HepG2 (cell line): ENCODE measurements around the gene PLK3. TPM values are rescaled to one million over a fixed set of nuclear protein-coding genes. Genes with fewer than 3 reads are reported as not detected.

Source experiments
- AKAP8 ChIP-seq: sonication (generic); formaldehyde crosslinking; IDR thresholded peaks from 2 replicates; pipeline ENCODE4 v1.5.1; 2020; ENCODE audit warnings: mild to moderate bottlenecking, missing genetic modification reagents
- CHD2 ChIP-seq: IDR thresholded peaks from 2 replicates; pipeline ENCODE4 v1.6.1; 2011; ENCODE audit warnings: low read depth, low read length, improper control_type of control experiment
- HNRNPK ChIP-seq: fragments of 200-400 bp; formaldehyde crosslinking; IDR thresholded peaks from 2 replicates; pipeline ENCODE4 v1.6.1; 2018; ENCODE audit warnings: low read length, low read depth, moderate library complexity, mild to moderate bottlenecking; ENCODE audit not compliant: poor library complexity, severe bottlenecking
- IKZF4 ChIP-seq: sonication (generic); formaldehyde crosslinking; IDR thresholded peaks from 2 replicates; pipeline ENCODE4 v1.5.1; 2020; ENCODE audit warnings: borderline replicate concordance, mild to moderate bottlenecking, low read depth, missing genetic modification reagents; ENCODE audit errors: not compliant biosample characterization
- KMT2A ChIP-seq: sonication (generic); formaldehyde crosslinking; IDR thresholded peaks from 2 replicates; pipeline ENCODE4 v1.4.0; 2020; ENCODE audit warnings: missing genetic modification reagents
- REL ChIP-seq: sonication (generic); formaldehyde crosslinking; conservative IDR thresholded peaks from 2 replicates; pipeline ENCODE4 v1.8.0; 2022; ENCODE audit warnings: mild to moderate bottlenecking, missing genetic modification reagents, moderate library complexity
- SMYD3 ChIP-seq: sonication (generic); formaldehyde crosslinking; IDR thresholded peaks from 2 replicates; pipeline ENCODE4 v1.8.1; 2023; ENCODE audit warnings: mild to moderate bottlenecking, missing genetic modification reagents
- SRSF4 ChIP-seq: fragments of 200-400 bp; formaldehyde crosslinking; IDR thresholded peaks from one replicate; pipeline ENCODE4 v1.6.1; 2018; ENCODE audit warnings: mild to moderate bottlenecking, low read depth, low read length, moderate library complexity; ENCODE audit not compliant: poor library complexity, severe bottlenecking
- YEATS2 ChIP-seq: sonication (generic); formaldehyde crosslinking; IDR thresholded peaks from 2 replicates; pipeline ENCODE4 v1.4.0; 2020; ENCODE audit warnings: missing genetic modification reagents, borderline replicate concordance
- ZC3H4 ChIP-seq: sonication (generic); formaldehyde crosslinking; IDR thresholded peaks from 2 replicates; pipeline ENCODE4 v1.4.0; 2020; ENCODE audit warnings: missing genetic modification reagents, borderline replicate concordance
- ZNF232 ChIP-seq: sonication (generic); formaldehyde crosslinking; IDR thresholded peaks from 2 replicates; pipeline ENCODE4 v1.4.0; 2020; ENCODE audit warnings: missing genetic modification reagents, borderline replicate concordance
- ZNF274 ChIP-seq: sonication (generic); formaldehyde crosslinking; IDR thresholded peaks from 2 replicates; pipeline ENCODE4 v1.5.1; 2020; ENCODE audit warnings: mild to moderate bottlenecking, missing genetic modification reagents
- ZNF577 ChIP-seq: sonication (generic); formaldehyde crosslinking; IDR thresholded peaks from 2 replicates; pipeline ENCODE4 v1.4.0; 2020; ENCODE audit warnings: mild to moderate bottlenecking, low read depth, missing genetic modification reagents, borderline replicate concordance
- ZNF7 ChIP-seq: IDR thresholded peaks from 2 replicates; pipeline ENCODE4 v1.6.1; 2016; ENCODE audit warnings: missing biosample characterization, missing genetic modification reagents
- ZZZ3 ChIP-seq: sonication (generic); formaldehyde crosslinking; IDR thresholded peaks from 2 replicates; pipeline ENCODE4 v1.4.0; 2020; ENCODE audit warnings: missing genetic modification reagents, mild to moderate bottlenecking, borderline replicate concordance
- polyA plus RNA-seq, 8 experiments: library from polyadenylated mRNA; depleted of rRNA in 3 of 8; stranded (reverse) in 7 of 8; unstranded in 1 of 8; fragments of >200 nt; fragmentation: Illumina TruSeq in 4 of 8; extraction: Trizol in 4 of 8; gene quantifications; 2 replicates each; pipeline versions ENCODE4 v1.2.1 to v1.2.3, GENCODE V29; 2011 to 2016; ENCODE audit warnings: low read depth in 4 of 8, missing spikeins in 1 of 8, mixed read lengths in 1 of 8; ENCODE audit not compliant: insufficient read depth in 1 of 8
- total RNA-seq, 5 experiments: library from RNA; depleted of rRNA; stranded (reverse); fragments of >200 nt; fragmentation: Illumina TruSeq; extraction: Trizol; gene quantifications; 2 replicates each; pipeline ENCODE4 v1.2.3, GENCODE V29; 2016; ENCODE audit warnings: low read depth in 1 of 5
- TF ChIP-seq, protein P1 (sequence below): sonication (generic); formaldehyde crosslinking; IDR thresholded peaks from 2 replicates; pipeline ENCODE4 v1.5.0; 2020; ENCODE audit warnings: mild to moderate bottlenecking, missing genetic modification reagents, borderline replicate concordance
- TF ChIP-seq, protein P2 (sequence below): sonication (generic); formaldehyde crosslinking; IDR thresholded peaks from 2 replicates; pipeline ENCODE4 v1.4.0; 2020; ENCODE audit warnings: mild to moderate bottlenecking, missing genetic modification reagents, borderline replicate concordance
- TF ChIP-seq, protein P3 (sequence below): sonication (generic); formaldehyde crosslinking; IDR thresholded peaks from 2 replicates; pipeline ENCODE4 v1.5.0; 2020; ENCODE audit warnings: missing genetic modification reagents

The PLK3 gene
- total and polyA plus RNA-seq, 2 of the 13 experiments (the other 11 are each of a cell fraction or from before 2014, with no cell fraction given): 9.8 to 16.9 TPM

DNA sequence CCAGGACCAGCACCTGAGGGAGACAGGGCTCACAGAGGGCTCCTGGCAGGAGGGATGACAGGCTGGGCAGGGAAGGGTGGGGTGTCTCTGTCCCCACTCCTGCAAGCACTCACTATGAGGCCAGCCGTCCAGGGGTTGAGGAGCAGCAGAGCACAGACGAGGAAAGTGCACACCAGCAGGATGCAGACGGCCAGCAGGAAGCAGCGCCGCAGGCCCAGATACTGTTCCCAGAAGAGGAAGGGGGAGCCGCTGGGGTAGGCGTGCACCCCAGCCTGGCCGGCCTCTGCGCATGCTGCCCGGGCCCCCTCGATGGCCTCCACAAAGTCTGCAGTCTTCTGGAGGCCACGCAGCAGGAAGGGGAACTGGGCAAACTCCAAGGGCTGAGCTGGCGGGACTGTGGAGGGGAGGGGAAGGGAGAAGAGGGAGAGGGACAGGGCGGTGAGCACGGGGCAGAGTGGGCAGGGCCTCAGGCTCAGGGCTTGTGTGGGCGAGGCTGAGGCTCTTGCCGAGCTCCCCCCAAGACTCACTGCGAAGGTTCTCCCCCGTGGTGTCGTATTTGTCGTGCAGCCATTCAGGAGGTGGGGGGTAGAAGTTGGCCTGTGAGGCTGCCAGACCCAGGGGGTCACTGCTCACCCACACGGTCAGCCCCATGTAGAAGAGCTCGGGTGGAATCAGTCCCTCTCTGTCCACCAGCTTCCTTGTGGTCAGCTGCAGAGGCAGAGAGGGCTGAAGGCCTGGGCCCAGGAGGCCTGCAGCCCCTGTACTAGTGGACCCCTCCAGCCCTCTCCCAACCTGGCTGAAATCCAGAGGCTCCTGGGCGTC, 26.4 kb downstream of the PLK3 start (continued):
- TF ChIP-seq, protein P1, sequence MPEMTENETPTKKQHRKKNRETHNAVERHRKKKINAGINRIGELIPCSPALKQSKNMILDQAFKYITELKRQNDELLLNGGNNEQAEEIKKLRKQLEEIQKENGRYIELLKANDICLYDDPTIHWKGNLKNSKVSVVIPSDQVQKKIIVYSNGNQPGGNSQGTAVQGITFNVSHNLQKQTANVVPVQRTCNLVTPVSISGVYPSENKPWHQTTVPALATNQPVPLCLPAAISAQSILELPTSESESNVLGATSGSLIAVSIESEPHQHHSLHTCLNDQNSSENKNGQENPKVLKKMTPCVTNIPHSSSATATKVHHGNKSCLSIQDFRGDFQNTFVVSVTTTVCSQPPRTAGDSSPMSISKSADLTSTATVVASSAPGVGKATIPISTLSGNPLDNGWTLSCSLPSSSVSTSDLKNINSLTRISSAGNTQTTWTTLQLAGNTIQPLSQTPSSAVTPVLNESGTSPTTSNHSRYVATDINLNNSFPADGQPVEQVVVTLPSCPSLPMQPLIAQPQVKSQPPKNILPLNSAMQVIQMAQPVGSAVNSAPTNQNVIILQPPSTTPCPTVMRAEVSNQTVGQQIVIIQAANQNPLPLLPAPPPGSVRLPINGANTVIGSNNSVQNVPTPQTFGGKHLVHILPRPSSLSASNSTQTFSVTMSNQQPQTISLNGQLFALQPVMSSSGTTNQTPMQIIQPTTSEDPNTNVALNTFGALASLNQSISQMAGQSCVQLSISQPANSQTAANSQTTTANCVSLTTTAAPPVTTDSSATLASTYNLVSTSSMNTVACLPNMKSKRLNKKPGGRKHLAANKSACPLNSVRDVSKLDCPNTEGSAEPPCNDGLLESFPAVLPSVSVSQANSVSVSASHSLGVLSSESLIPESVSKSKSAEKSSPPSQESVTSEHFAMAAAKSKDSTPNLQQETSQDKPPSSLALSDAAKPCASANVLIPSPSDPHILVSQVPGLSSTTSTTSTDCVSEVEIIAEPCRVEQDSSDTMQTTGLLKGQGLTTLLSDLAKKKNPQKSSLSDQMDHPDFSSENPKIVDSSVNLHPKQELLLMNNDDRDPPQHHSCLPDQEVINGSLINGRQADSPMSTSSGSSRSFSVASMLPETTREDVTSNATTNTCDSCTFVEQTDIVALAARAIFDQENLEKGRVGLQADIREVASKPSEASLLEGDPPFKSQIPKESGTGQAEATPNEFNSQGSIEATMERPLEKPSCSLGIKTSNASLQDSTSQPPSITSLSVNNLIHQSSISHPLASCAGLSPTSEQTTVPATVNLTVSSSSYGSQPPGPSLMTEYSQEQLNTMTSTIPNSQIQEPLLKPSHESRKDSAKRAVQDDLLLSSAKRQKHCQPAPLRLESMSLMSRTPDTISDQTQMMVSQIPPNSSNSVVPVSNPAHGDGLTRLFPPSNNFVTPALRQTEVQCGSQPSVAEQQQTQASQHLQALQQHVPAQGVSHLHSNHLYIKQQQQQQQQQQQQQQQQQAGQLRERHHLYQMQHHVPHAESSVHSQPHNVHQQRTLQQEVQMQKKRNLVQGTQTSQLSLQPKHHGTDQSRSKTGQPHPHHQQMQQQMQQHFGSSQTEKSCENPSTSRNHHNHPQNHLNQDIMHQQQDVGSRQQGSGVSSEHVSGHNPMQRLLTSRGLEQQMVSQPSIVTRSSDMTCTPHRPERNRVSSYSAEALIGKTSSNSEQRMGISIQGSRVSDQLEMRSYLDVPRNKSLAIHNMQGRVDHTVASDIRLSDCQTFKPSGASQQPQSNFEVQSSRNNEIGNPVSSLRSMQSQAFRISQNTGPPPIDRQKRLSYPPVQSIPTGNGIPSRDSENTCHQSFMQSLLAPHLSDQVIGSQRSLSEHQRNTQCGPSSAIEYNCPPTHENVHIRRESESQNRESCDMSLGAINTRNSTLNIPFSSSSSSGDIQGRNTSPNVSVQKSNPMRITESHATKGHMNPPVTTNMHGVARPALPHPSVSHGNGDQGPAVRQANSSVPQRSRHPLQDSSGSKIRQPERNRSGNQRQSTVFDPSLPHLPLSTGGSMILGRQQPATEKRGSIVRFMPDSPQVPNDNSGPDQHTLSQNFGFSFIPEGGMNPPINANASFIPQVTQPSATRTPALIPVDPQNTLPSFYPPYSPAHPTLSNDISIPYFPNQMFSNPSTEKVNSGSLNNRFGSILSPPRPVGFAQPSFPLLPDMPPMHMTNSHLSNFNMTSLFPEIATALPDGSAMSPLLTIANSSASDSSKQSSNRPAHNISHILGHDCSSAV (CRISPR knock-in tag): no peak
- TF ChIP-seq SMYD3 (CRISPR knock-in tag): no peak
- no peak for TF ChIP-seq IKZF4 (CRISPR knock-in tag)
- no peak for TF ChIP-seq SRSF4
- peak; percentile 55; the same call in 1 of the 2 replicates for TF ChIP-seq KMT2A
- no peak for TF ChIP-seq ZC3H4 (CRISPR knock-in tag)
- no peak for TF ChIP-seq ZNF7
- TF ChIP-seq YEATS2 (CRISPR knock-in tag): peak; percentile 69; the same call in 1 of the 2 replicates
- TF ChIP-seq ZNF577: no peak
- TF ChIP-seq ZNF232 (CRISPR knock-in tag): peak; percentile 63; the same call in 1 of the 2 replicates
- TF ChIP-seq CHD2: no peak
- TF ChIP-seq ZNF274 (CRISPR knock-in tag): no peak
- TF ChIP-seq, protein P2, sequence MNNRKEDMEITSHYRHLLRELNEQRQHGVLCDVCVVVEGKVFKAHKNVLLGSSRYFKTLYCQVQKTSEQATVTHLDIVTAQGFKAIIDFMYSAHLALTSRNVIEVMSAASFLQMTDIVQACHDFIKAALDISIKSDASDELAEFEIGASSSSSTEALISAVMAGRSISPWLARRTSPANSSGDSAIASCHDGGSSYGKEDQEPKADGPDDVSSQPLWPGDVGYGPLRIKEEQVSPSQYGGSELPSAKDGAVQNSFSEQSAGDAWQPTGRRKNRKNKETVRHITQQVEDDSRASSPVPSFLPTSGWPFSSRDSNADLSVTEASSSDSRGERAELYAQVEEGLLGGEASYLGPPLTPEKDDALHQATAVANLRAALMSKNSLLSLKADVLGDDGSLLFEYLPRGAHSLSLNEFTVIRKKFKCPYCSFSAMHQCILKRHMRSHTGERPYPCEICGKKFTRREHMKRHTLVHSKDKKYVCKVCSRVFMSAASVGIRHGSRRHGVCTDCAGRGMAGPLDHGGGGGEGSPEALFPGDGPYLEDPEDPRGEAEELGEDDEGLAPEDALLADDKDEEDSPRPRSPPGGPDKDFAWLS: no peak; the same call in 1 of the 2 replicates
- TF ChIP-seq REL (CRISPR knock-in tag): no peak
- no peak for TF ChIP-seq ZZZ3 (CRISPR knock-in tag)
- peak; percentile 65 for TF ChIP-seq HNRNPK
- no peak for TF ChIP-seq AKAP8 (CRISPR knock-in tag)
- TF ChIP-seq, protein P3, sequence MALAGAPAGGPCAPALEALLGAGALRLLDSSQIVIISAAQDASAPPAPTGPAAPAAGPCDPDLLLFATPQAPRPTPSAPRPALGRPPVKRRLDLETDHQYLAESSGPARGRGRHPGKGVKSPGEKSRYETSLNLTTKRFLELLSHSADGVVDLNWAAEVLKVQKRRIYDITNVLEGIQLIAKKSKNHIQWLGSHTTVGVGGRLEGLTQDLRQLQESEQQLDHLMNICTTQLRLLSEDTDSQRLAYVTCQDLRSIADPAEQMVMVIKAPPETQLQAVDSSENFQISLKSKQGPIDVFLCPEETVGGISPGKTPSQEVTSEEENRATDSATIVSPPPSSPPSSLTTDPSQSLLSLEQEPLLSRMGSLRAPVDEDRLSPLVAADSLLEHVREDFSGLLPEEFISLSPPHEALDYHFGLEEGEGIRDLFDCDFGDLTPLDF (CRISPR knock-in tag): no peak
